NCI-H82 treated with DMSO at 0.1 percent for 48 hours (cell line): ENCODE measurements around the gene DCDC2.
"Not testable (repeated sequence)": the region's sequence is repeated elsewhere in the genome, so short reads cannot be mapped to it uniquely, and the experiment has no call there.

ENCODE experiments used
- DNase-seq: peaks from one replicate; lab custom pipeline; 2025; ENCODE audit not compliant: unreplicated experiment; lab: John Stamatoyannopoulos, UW

DCDC2 gene

GRCh38 chr6:24228681-24229255, 129.1 kb downstream of the DCDC2 start:
- no peak for DNase-seq

- DNase-seq = no peak
Measured at GRCh38 chr6:24228123-24228522, 129.7 kb downstream of the DCDC2 start.

- DNase-seq = peak; percentile 8
Measured at GRCh38 chr6:24227556-24227955, 130.3 kb downstream of the DCDC2 start.

GRCh38 chr6:24226541-24226940, 131.3 kb downstream of the DCDC2 start:
- DNase-seq = no peak

GRCh38 chr6:24225838-24226237, 132.0 kb downstream of the DCDC2 start:
- no peak for DNase-seq

GRCh38 chr6:24223115-24223919, 134.5 kb downstream of the DCDC2 start:
- no peak for DNase-seq

GRCh38 chr6:24219670-24220069, 138.2 kb downstream of the DCDC2 start:
- no peak for DNase-seq

- no peak for DNase-seq
Measured at GRCh38 chr6:24214984-24215383, 142.9 kb downstream of the DCDC2 start.

GRCh38 chr6:24207413-24207812, 150.4 kb downstream of the DCDC2 start:
- DNase-seq = no peak

- peak; percentile 74 for DNase-seq
Measured at GRCh38 chr6:24205020-24205492, 152.8 kb downstream of the DCDC2 start.

GRCh38 chr6:24204113-24204512, 153.7 kb downstream of the DCDC2 start:
- DNase-seq = not testable (repeated sequence)

GRCh38 chr6:24197892-24198291, 160.0 kb downstream of the DCDC2 start:
- no peak for DNase-seq

- DNase-seq = no peak
Measured at GRCh38 chr6:24195836-24196597, 161.8 kb downstream of the DCDC2 start.

GRCh38 chr6:24194978-24195700, 162.7 kb downstream of the DCDC2 start:
- no peak for DNase-seq

GRCh38 chr6:24193364-24193763, 164.5 kb downstream of the DCDC2 start:
- no peak for DNase-seq

- no peak for DNase-seq
Measured at GRCh38 chr6:24191346-24191745, 166.5 kb downstream of the DCDC2 start.

- no peak for DNase-seq
Measured at GRCh38 chr6:24188578-24189080, 169.2 kb downstream of the DCDC2 start.

- no peak for DNase-seq
Measured at GRCh38 chr6:24187965-24188577, 169.8 kb downstream of the DCDC2 start.

GRCh38 chr6:24186349-24186748, 171.5 kb downstream of the DCDC2 start:
- no peak for DNase-seq

GRCh38 chr6:24183584-24183983, 174.3 kb downstream of the DCDC2 start:
- no peak for DNase-seq

GRCh38 chr6:24157886-24158285, 200.0 kb downstream of the DCDC2 start:
- DNase-seq = no peak
